Subcutaneous adipose tissue (tissue), 4 donors: ENCODE measurements around the gene SCARF2. TPM values are rescaled to one million over a fixed set of nuclear protein-coding genes. Genes with fewer than 3 reads are reported as not detected.

Experiments
- small RNA-seq: library from RNA; depleted of rRNA; stranded (forward); fragments of <200 nt; gene quantifications from one replicate; pipeline ENCODE3, GENCODE V24; 2016
- total RNA-seq, 4 donors: library from RNA; depleted of rRNA; stranded (reverse); fragments of >200 nt; gene quantifications; one replicate each; pipeline ENCODE4 v1.1.0, GENCODE V29; 2016
- TF ChIP-seq, protein P1 (sequence below): fragments of 450-650 bp; IDR thresholded peaks from one replicate; pipeline ENCODE4 v1.5.1; 2016; ENCODE audit warnings: low read depth, mild to moderate bottlenecking, control low read depth, antibody characterized with exemption, moderate library complexity

Gene SCARF2
- total RNA-seq, 4 donors from 2014 or later, result 2.8 to 15.4 (median 8.1) TPM

GRCh38 chr22:20384171-20384570 is 53.5 kb downstream of the SCARF2 start:
- TF ChIP-seq, protein P1, sequence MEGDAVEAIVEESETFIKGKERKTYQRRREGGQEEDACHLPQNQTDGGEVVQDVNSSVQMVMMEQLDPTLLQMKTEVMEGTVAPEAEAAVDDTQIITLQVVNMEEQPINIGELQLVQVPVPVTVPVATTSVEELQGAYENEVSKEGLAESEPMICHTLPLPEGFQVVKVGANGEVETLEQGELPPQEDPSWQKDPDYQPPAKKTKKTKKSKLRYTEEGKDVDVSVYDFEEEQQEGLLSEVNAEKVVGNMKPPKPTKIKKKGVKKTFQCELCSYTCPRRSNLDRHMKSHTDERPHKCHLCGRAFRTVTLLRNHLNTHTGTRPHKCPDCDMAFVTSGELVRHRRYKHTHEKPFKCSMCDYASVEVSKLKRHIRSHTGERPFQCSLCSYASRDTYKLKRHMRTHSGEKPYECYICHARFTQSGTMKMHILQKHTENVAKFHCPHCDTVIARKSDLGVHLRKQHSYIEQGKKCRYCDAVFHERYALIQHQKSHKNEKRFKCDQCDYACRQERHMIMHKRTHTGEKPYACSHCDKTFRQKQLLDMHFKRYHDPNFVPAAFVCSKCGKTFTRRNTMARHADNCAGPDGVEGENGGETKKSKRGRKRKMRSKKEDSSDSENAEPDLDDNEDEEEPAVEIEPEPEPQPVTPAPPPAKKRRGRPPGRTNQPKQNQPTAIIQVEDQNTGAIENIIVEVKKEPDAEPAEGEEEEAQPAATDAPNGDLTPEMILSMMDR, result no peak

DNA sequence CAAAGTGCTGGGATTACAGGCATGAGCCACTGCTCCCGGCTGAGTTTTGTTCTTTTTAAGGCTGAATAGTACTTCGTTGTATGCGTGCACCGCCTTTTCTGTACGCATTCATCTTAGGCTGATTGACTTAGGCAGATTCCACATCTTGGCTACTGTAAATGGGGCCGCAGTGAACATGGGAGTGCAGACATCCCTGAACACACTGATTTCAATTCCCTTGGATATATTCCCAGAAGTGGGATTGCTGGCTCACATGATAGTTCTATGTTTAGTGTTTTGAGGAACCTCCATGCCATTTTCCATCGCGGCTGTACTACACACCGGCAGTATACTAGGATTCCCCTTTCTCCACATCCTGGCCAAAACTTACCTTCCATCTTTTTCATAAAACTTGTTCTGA is 54.1 kb downstream of the SCARF2 start:
- TF ChIP-seq, protein P1, result no peak

- TF ChIP-seq, protein P1, result no peak
Measured at GRCh38 chr22:20380486-20380885, 57.1 kb downstream of the SCARF2 start.

DNA sequence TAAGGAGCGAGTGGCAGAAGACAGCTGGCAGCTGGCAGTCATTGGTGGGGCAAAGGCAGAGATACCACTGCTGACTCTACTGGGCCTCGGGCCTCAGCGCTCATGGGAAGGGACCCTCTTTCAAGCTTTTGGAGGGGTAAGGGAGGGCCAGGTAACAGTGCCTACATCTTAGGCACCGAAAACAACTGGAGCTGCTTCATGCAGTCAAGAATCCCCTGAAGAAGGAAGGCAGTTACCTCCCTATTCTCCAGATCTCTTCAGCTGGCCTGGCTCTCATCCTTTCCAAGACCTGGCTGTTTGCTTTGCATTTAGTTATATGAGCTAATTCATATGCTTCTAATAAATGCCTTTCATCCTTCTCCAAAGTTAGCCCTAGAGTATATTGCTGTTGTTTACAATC is 59.5 kb downstream of the SCARF2 start:
- TF ChIP-seq, protein P1, result no peak

Small RNA genes lying within 50 kb of the gene (small RNA-seq; reads per million reads assigned to genes)
- gene RF00019 (0.49 reads per million), gene RN7SL812P (not detected), gene RNU6-225P (not detected), gene RNY1P9 (not detected)

Other genes with a start within 250 kb of the SCARF2 start
- under 1 TPM in 2 of 4 donors, not detected in 2; 0.68 to 0.82 TPM for gene RTN4R, start 169.5 kb downstream of the SCARF2 start, total RNA-seq
- 10 to 100 TPM; 18.8 to 61.2 (median 54.0) TPM for gene DGCR6L, start 117.8 kb downstream of the SCARF2 start, total RNA-seq
- 1 to 10 TPM; 2.8 to 7.2 (median 3.5) TPM for gene ZNF74, start 43.7 kb downstream of the SCARF2 start, total RNA-seq
- 10 to 100 TPM; 12.4 to 49.8 (median 42.4) TPM for gene KLHL22, start 58.0 kb upstream of the SCARF2 start, total RNA-seq
- gene MED15, start 69.8 kb upstream of the SCARF2 start, total RNA-seq, result 10 to 100 TPM; 35.1 to 88.9 (median 49.9) TPM